B cell (primary cell): Measurements from ENCODE around the gene LPCAT1.

Experiments
- EZH2 ChIP-seq: IDR thresholded peaks from 2 replicates; pipeline ENCODE4 v1.6.1; 2012; ENCODE audit warnings: borderline replicate concordance, low read depth, mild to moderate bottlenecking, moderate library complexity, low read length; ENCODE audit not compliant: insufficient read depth, poor library complexity, severe bottlenecking
- TF ChIP-seq, protein P1 (sequence below): fragments of 200-600 bp; IDR thresholded peaks from one replicate; pipeline ENCODE4 v1.8.0; 2022; ENCODE audit warnings: antibody characterized with exemption, mild to moderate bottlenecking

- TF ChIP-seq EZH2 = no peak
- TF ChIP-seq, protein P1, sequence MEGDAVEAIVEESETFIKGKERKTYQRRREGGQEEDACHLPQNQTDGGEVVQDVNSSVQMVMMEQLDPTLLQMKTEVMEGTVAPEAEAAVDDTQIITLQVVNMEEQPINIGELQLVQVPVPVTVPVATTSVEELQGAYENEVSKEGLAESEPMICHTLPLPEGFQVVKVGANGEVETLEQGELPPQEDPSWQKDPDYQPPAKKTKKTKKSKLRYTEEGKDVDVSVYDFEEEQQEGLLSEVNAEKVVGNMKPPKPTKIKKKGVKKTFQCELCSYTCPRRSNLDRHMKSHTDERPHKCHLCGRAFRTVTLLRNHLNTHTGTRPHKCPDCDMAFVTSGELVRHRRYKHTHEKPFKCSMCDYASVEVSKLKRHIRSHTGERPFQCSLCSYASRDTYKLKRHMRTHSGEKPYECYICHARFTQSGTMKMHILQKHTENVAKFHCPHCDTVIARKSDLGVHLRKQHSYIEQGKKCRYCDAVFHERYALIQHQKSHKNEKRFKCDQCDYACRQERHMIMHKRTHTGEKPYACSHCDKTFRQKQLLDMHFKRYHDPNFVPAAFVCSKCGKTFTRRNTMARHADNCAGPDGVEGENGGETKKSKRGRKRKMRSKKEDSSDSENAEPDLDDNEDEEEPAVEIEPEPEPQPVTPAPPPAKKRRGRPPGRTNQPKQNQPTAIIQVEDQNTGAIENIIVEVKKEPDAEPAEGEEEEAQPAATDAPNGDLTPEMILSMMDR = no peak
Measured at GRCh38 chr5:1414311-1415058, 109.3 kb downstream of the LPCAT1 start.
